Nephron progenitor cell (in vitro differentiated cells): ENCODE results near the gene PTPRR.

Source experiments
- DNase-seq: peaks from one replicate; pipeline ENCODE4 v3.0.0; 2021
- H3K27ac Mint-ChIP-seq: 2 replicates; pipeline ENCODE4 v1.8.0; 2021; ENCODE audit warnings: mild to moderate bottlenecking, moderate library complexity, mixed read lengths
- H3K27me3 Mint-ChIP-seq: 2 replicates; pipeline ENCODE4 v1.8.0; 2021; ENCODE audit warnings: mild to moderate bottlenecking, low read depth, mixed read lengths; ENCODE audit not compliant: poor library complexity
- H3K36me3 Mint-ChIP-seq: 2 replicates; pipeline ENCODE4 v1.8.0; 2021; ENCODE audit warnings: low read depth, mixed read lengths
- H3K4me1 Mint-ChIP-seq: 2 replicates; pipeline ENCODE4 v1.8.0; 2021; ENCODE audit warnings: mixed read lengths
- H3K4me3 Mint-ChIP-seq: 2 replicates; pipeline ENCODE4 v1.8.0; 2021; ENCODE audit warnings: mild to moderate bottlenecking, moderate library complexity, mixed read lengths
- H3K9me3 Mint-ChIP-seq: 2 replicates; pipeline ENCODE4 v1.8.0; 2021; ENCODE audit warnings: mild to moderate bottlenecking, moderate library complexity, mixed read lengths
- CTCF ChIP-seq: fragments of 200-600 bp; sonication (generic); IDR thresholded peaks from 2 replicates; pipeline ENCODE4 v1.5.0; 2021; ENCODE audit warnings: antibody characterized with exemption

Gene PTPRR

GRCh38 chr12:70756118-70756517, 164.4 kb downstream of the PTPRR start:
- Mint-ChIP-seq H3K27ac (peak overlapping the region; percentile 65), H3K36me3 (no peaks in the 10 kb centered on the region)
- DNase-seq = no peak

GRCh38 chr12:70754330-70754741, 166.2 kb downstream of the PTPRR start:
- peaks cover 13% of the 10 kb centered on the region for H3K27me3 Mint-ChIP-seq
- no peak for TF ChIP-seq CTCF
- H3K4me1 Mint-ChIP-seq = peaks cover 53% of the 10 kb centered on the region
- H3K27ac Mint-ChIP-seq = no peak overlapping the region
- no peaks in the 10 kb centered on the region for H3K9me3 Mint-ChIP-seq
- DNase-seq = no peak
- H3K4me3 Mint-ChIP-seq = no peak overlapping the region
- no peaks in the 10 kb centered on the region for H3K36me3 Mint-ChIP-seq

More at GRCh38 chr12:70756118-70756517, 164.4 kb downstream of the PTPRR start:
- no peaks in the 10 kb centered on the region for H3K9me3 Mint-ChIP-seq
- TF ChIP-seq CTCF = no peak
- H3K4me3 Mint-ChIP-seq = no peak overlapping the region
- peaks cover 10% of the 10 kb centered on the region for H3K27me3 Mint-ChIP-seq
- H3K4me1 Mint-ChIP-seq = peaks cover 53% of the 10 kb centered on the region

GRCh38 chr12:70752327-70752726, 168.2 kb downstream of the PTPRR start:
- no peak for DNase-seq
- H3K4me3 Mint-ChIP-seq = no peak overlapping the region
- no peaks in the 10 kb centered on the region for H3K36me3 Mint-ChIP-seq
- no peak for TF ChIP-seq CTCF
- H3K27ac Mint-ChIP-seq = peak overlapping the region; percentile 1
- peaks cover 37% of the 10 kb centered on the region for H3K4me1 Mint-ChIP-seq
- H3K9me3 Mint-ChIP-seq = no peaks in the 10 kb centered on the region
- H3K27me3 Mint-ChIP-seq = peaks cover 9% of the 10 kb centered on the region

- H3K27ac Mint-ChIP-seq = no peak overlapping the region
- no peaks in the 10 kb centered on the region for H3K36me3 Mint-ChIP-seq
- TF ChIP-seq CTCF = no peak
- no peak for DNase-seq
- H3K27me3 Mint-ChIP-seq = peaks cover 9% of the 10 kb centered on the region
- H3K9me3 Mint-ChIP-seq = no peaks in the 10 kb centered on the region
- H3K4me1 Mint-ChIP-seq = peaks cover 26% of the 10 kb centered on the region
- H3K4me3 Mint-ChIP-seq = no peak overlapping the region
These were observed 170.6 kb downstream of the PTPRR start for GRCh38 chr12:70749931-70750330.

GRCh38 chr12:70748809-70749208, 171.7 kb downstream of the PTPRR start:
- TF ChIP-seq CTCF = no peak
- no peaks in the 10 kb centered on the region for H3K9me3 Mint-ChIP-seq
- H3K4me3 Mint-ChIP-seq = no peak overlapping the region
- no peak overlapping the region for H3K27ac Mint-ChIP-seq
- DNase-seq = no peak
- H3K36me3 Mint-ChIP-seq = no peaks in the 10 kb centered on the region
- peaks cover 5% of the 10 kb centered on the region for H3K27me3 Mint-ChIP-seq
- peaks cover 15% of the 10 kb centered on the region for H3K4me1 Mint-ChIP-seq

- no peak overlapping the region for H3K27ac Mint-ChIP-seq
- H3K36me3 Mint-ChIP-seq = no peaks in the 10 kb centered on the region
- no peak for DNase-seq
- no peak for TF ChIP-seq CTCF
- peaks cover 5% of the 10 kb centered on the region for H3K27me3 Mint-ChIP-seq
- peaks cover 10% of the 10 kb centered on the region for H3K4me1 Mint-ChIP-seq
- no peak overlapping the region for H3K4me3 Mint-ChIP-seq
- peaks cover 7% of the 10 kb centered on the region for H3K9me3 Mint-ChIP-seq
These were observed 172.9 kb downstream of the PTPRR start for GRCh38 chr12:70747445-70748260.
